Stromal cell of bone marrow (primary cell): ENCODE results near the gene PPP2R5A.
"Not testable (repeated sequence)": the region's sequence is repeated elsewhere in the genome, so short reads cannot be mapped to it uniquely, and the experiment has no call there.

ENCODE experiments used
- DNase-seq: peaks from one replicate; pipeline ENCODE4 v3.0.0-alpha.2; 2012; ENCODE audit warnings: low read depth

The PPP2R5A gene

GRCh38 chr1:212267460-212267859 is 17.8 kb upstream of the PPP2R5A start:
- no peak for DNase-seq

- no peak for DNase-seq
These were observed 15.9 kb upstream of the PPP2R5A start for GRCh38 chr1:212269306-212269705.

- no peak for DNase-seq
These were observed 14.6 kb upstream of the PPP2R5A start for GRCh38 chr1:212270564-212270963.

GRCh38 chr1:212271234-212271633 is 14.0 kb upstream of the PPP2R5A start:
- no peak for DNase-seq

GRCh38 chr1:212271823-212272485 is 13.3 kb upstream of the PPP2R5A start:
- no peak for DNase-seq

GRCh38 chr1:212281590-212281989 is 3.6 kb upstream of the PPP2R5A start:
- no peak for DNase-seq

- DNase-seq, result no peak
These were observed 1.5 kb upstream of the PPP2R5A start for GRCh38 chr1:212283741-212284140.

- peak; percentile 2 for DNase-seq
These were observed 872 bp upstream of the PPP2R5A start for GRCh38 chr1:212284332-212284743.

GRCh38 chr1:212285685-212286555 is 710 bp downstream of the PPP2R5A start:
- peak; percentile 26 for DNase-seq

- peak; percentile 1 for DNase-seq
These were observed 1.4 kb downstream of the PPP2R5A start for GRCh38 chr1:212286556-212287131.

GRCh38 chr1:212287261-212287895 is 2.2 kb downstream of the PPP2R5A start:
- no peak for DNase-seq

GRCh38 chr1:212287995-212288394 is 2.8 kb downstream of the PPP2R5A start:
- DNase-seq, result not testable (repeated sequence)

GRCh38 chr1:212288615-212289014 is 3.4 kb downstream of the PPP2R5A start:
- peak; percentile 72 for DNase-seq

- DNase-seq, result no peak
These were observed 4.3 kb downstream of the PPP2R5A start for GRCh38 chr1:212289262-212290077.

- DNase-seq, result no peak
These were observed 5.4 kb downstream of the PPP2R5A start for GRCh38 chr1:212290608-212291007.

- peak; percentile 18 for DNase-seq
These were observed 6.4 kb downstream of the PPP2R5A start for GRCh38 chr1:212291505-212292134.

GRCh38 chr1:212292250-212293105 is 7.3 kb downstream of the PPP2R5A start:
- no peak for DNase-seq

GRCh38 chr1:212293579-212293978 is 8.4 kb downstream of the PPP2R5A start:
- no peak for DNase-seq

- DNase-seq, result no peak
These were observed 9.8 kb downstream of the PPP2R5A start for GRCh38 chr1:212294983-212295382.

GRCh38 chr1:212295579-212295978 is 10.4 kb downstream of the PPP2R5A start:
- no peak for DNase-seq
